Lower leg skin (tissue), 4 donors: ENCODE results near the gene EPB41L5. TPM values are rescaled to one million over a fixed set of nuclear protein-coding genes. Genes with fewer than 3 reads are reported as not detected.
"Not testable (repeated sequence)": the region's sequence is repeated elsewhere in the genome, so short reads cannot be mapped to it uniquely, and the experiment has no call there.

Experiments used
- DNase-seq, 2 donors: peaks; one replicate each; pipeline ENCODE4 v3.0.0-alpha.2; 2019; ENCODE audit warnings: low spot score in 2 of 2
- H3K4me3 ChIP-seq: fragments of 200-600 bp; sonication (generic); 2 replicates; pipeline ENCODE4 v1.5.1; 2017; ENCODE audit warnings: mild to moderate bottlenecking, low read depth; ENCODE audit not compliant: poor library complexity, severe bottlenecking
- POLR2A ChIP-seq, 2 donors: fragments of 450-650 bp; IDR thresholded peaks; one replicate each; pipeline ENCODE4 v1.6.1; 2016 to 2017; ENCODE audit warnings: antibody characterized with exemption in 2 of 2, mild to moderate bottlenecking in 1 of 2, moderate library complexity in 1 of 2
- WGBS, 2 donors: methylation state at CpG; one replicate each; pipeline ENCODE4 v1.1.5; 2018; 5-methylcytosine and 5-hydroxymethylcytosine counted together
- intact Hi-C: fragments of 100-400 bp; cut with DNase I; formaldehyde crosslinking; loops from one replicate; pipeline ENCODE4 v1.15.0; 2023; ENCODE audit warnings: low total_unique reads
- total RNA-seq, 4 donors: library from RNA; depleted of rRNA; stranded (reverse); fragments of >200 nt; gene quantifications; one replicate each; pipeline ENCODE4 v1.1.0, GENCODE V29; 2016
- TF ChIP-seq, protein P1 (sequence below), 3 donors: fragments of 450-650 bp; IDR thresholded peaks; one replicate each; pipeline ENCODE4 v1.5.1; 2016; ENCODE audit warnings: antibody characterized with exemption in 3 of 3, mild to moderate bottlenecking in 3 of 3, moderate library complexity in 2 of 3

The EPB41L5 gene
- total RNA-seq, 4 donors from 2014 or later = 12.4 to 25.4 (median 23.0) TPM

DNA sequence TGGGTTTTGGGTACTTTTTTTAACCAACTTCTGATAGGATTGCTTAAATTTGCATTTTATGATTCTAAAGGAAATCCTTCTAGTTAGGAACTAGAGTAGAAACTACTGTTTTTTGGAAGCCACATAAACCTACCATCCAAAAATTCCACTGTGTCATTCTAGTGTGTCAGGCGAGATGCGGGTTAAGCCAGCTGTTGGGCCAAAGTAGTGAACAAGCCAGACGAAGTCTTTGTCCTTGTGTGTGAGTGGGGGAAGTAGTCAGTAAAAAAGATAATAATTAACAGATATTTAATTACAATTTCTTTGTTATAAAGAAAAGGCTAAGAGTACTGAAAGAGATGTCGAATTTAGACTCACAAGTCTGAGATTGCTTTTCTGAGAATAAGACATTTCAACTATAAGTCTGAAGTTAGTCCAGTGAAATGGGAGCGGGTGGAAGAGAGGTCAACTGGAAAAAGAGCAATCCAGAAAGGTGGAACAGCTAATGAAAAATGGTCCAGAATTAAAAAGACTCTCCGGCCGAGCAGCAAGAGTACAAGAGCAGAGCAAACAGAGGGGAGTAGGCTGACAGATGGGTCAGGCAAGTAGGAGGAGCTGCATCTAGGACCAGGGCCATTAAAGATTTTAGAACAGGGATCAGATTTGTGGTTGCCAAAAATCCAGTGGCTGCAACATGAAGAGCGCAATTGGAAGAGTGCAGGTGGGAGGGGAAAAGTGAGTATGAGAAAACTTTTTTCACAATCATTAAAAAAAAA is 1.5 kb downstream of the EPB41L5 start:
- intact Hi-C loops = no loop called here
- TF ChIP-seq, protein P1, sequence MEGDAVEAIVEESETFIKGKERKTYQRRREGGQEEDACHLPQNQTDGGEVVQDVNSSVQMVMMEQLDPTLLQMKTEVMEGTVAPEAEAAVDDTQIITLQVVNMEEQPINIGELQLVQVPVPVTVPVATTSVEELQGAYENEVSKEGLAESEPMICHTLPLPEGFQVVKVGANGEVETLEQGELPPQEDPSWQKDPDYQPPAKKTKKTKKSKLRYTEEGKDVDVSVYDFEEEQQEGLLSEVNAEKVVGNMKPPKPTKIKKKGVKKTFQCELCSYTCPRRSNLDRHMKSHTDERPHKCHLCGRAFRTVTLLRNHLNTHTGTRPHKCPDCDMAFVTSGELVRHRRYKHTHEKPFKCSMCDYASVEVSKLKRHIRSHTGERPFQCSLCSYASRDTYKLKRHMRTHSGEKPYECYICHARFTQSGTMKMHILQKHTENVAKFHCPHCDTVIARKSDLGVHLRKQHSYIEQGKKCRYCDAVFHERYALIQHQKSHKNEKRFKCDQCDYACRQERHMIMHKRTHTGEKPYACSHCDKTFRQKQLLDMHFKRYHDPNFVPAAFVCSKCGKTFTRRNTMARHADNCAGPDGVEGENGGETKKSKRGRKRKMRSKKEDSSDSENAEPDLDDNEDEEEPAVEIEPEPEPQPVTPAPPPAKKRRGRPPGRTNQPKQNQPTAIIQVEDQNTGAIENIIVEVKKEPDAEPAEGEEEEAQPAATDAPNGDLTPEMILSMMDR (IDR thresholded peaks at IDR 0.05) = no peak
- TF ChIP-seq POLR2A (IDR thresholded peaks at IDR 0.05) = no peak
- no peak overlapping the region for H3K4me3 ChIP-seq
- no peak for DNase-seq
- 64 to 65% methylated on average over 8 of the region's 8 CpGs for WGBS, 2 donors

DNA sequence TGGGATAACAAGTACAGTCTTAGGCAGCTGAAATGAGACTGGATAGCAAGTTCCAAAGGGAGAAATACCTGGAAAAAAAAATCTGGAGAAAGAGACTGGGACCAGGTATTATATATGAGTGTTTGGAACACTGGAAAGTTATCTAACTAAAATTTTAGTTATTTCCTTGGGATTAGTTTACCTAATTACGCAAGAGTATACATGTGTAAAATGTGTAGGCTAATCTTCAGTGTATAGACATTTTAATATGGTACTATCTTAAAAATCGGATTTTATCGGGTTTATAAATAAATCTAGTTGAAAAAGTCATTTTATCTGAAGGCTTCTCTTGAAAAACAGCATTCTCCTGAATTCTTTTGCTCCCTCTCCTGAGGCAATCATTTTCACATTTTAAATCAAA is 3.9 kb downstream of the EPB41L5 start:
- no peak for DNase-seq
- H3K4me3 ChIP-seq = no peak overlapping the region
- TF ChIP-seq POLR2A (IDR thresholded peaks at IDR 0.05) = no peak
- TF ChIP-seq, protein P1 (IDR thresholded peaks at IDR 0.05) = no peak
- intact Hi-C loops = no loop called here
- WGBS, 2 donors = 75 to 78% methylated on average over 3 of the region's 3 CpGs

DNA sequence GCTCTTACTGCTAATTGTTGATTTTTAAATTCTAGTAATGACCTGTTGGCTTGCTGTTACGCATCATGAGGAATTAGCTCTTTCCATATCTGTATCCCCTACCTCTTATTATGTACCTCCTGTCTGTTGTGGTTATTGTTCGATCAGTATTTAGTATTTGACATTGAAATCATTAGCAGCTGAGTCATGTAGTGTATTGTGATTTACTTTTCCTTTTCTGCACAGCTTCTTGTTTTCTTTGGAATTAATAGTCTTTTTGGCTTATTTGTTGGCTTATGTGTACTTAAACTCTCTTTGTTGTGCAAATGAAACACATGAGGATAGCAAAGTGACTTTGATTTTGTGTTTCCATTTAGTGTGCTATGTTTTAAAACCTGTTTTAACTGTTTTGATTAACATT is 4.3 kb downstream of the EPB41L5 start:
- TF ChIP-seq, protein P1 (IDR thresholded peaks at IDR 0.05) = no peak
- TF ChIP-seq POLR2A (IDR thresholded peaks at IDR 0.05) = no peak
- intact Hi-C loops = no loop called here
- WGBS, 2 donors = 78 to 82% methylated on average over 2 of the region's 2 CpGs
- no peak overlapping the region for H3K4me3 ChIP-seq
- DNase-seq = no peak

DNA sequence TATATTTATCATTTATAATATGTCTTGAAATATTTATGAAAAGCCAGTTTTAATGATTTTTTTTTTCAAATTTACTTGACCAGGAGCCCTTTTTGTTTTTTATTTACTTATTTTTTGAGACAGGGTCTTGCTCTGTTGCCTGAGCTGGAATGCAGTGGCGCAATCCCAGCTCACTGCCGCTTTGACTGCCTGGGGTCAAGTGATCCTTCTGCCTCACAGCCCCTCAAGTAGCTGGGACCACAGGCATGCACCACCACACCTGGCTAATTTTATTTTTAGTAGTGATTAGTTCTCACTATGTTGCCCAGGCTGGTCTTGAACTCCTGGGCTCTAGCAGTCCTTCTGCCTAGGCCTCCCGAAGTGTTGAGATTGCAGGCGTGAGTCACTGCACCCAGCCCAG is 5.7 kb downstream of the EPB41L5 start:
- DNase-seq = no peak
- no peak for TF ChIP-seq POLR2A (IDR thresholded peaks at IDR 0.05)
- TF ChIP-seq, protein P1 (IDR thresholded peaks at IDR 0.05) = no peak
- intact Hi-C loops = no loop called here
- H3K4me3 ChIP-seq = no peak overlapping the region
- WGBS, 2 donors = 98 to 100% methylated on average over 4 of the region's 4 CpGs

DNA sequence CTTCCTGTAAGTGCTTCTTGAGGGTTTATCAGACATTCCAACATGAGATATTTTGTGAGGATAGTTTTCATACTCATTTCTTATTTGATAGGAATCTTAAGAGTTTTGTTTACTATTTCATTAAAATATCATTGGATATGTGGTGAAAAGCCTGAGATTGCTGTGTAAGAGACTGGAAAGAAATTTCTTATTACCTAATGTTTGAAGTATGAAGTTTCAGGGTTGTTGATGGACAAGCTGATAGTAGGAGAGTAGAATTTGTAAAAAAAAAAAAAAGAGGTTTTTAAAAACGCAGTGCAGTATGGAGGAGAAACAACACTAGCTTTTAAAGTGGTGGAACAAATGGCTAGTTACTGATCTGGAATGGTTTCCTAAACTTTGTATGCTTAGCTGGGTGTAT is 7.7 kb downstream of the EPB41L5 start:
- WGBS, 2 donors = 84% methylated on average over 1 of the region's 1 CpG
- DNase-seq = no peak
- H3K4me3 ChIP-seq = no peak overlapping the region
- TF ChIP-seq, protein P1 (IDR thresholded peaks at IDR 0.05) = no peak
- no peak for TF ChIP-seq POLR2A (IDR thresholded peaks at IDR 0.05)
- intact Hi-C loops = no loop called here

DNA sequence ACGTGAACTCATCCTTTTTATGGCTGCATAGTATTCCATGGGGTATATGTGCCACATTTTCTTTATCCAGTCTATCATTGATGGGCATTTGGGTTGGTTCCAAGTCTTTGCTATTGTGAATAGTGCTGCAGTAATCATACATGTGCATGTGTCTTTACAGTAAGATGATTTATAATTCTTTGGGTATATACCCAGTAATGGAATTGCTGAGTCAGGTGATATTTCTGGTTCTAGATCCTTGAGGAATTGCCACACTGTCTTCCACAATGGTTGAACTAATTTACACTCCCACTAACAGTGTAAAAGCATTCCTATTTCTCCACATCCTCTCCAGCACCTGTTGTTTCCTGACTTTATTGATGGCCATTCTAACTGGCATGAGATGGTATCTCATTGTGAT is 9.6 kb downstream of the EPB41L5 start:
- DNase-seq, H3K4me3 ChIP-seq, intact Hi-C loops: not testable (repeated sequence)
- 93 to 96% methylated on average over 1 of the region's 1 CpG for WGBS, 2 donors
